ENCODE data around the gene CNTFR. TPM values are rescaled to one million over a fixed set of nuclear protein-coding genes. Genes with fewer than 3 reads are reported as not detected.

Gene CNTFR
- total RNA-seq, 1 experiment from 2014 or later: 0.39 TPM

- Mint-ChIP-seq H3K9me3 (ENCODE audit: unreplicated experiment) (no peaks in the 10 kb centered on the region), H3K36me3 (ENCODE audit: insufficient read depth, unreplicated experiment) (peaks cover 4% of the 10 kb centered on the region), H3K27me3 (ENCODE audit: insufficient read depth, unreplicated experiment) (peaks cover 4% of the 10 kb centered on the region), H3K27ac (ENCODE audit: unreplicated experiment) (no peak overlapping the region), H3K4me3 (ENCODE audit: unreplicated experiment) (peak overlapping the region; percentile 78), H3K4me1 (ENCODE audit: low read depth, unreplicated experiment) (peaks cover 18% of the 10 kb centered on the region)
- H3K27me3 ChIP-seq (replicated peaks; ENCODE audit: control insufficient read depth, insufficient read depth, low read length): no peaks in the 10 kb centered on the region; the same call in 1 of the 2 replicates
- H3K4me1 ChIP-seq: peaks cover 16% of the 10 kb centered on the region
- TF ChIP-seq CTCF (IDR thresholded peaks at IDR 0.05; ENCODE audit: insufficient read depth in 1 of 2, low read depth in 1 of 2, low read length in 1 of 2, severe bottlenecking in 1 of 2, unreplicated experiment in 1 of 2): no peak
- CTCF ChIA-PET: interaction anchor here (0.9 kb wide), 1 partner anchor 75 kb away, joined by 3 read pairs; no protein-coding TSS in a partner anchor
- DNase-seq: no peak
- peak overlapping the region; percentile 46 for H3K4me3 ChIP-seq (ENCODE audit: low read depth, low read length)
- H3K36me3 ChIP-seq (ENCODE audit: control insufficient read depth, insufficient read depth, low read length): no peaks in the 10 kb centered on the region
- H3K9me3 ChIP-seq: no peaks in the 10 kb centered on the region
- no TSS peak for BruUV-seq (replicated peaks)
- intact Hi-C loops (cut with micrococcal nuclease; ENCODE audit: unreplicated experiment): no loop called here
- POLR2A ChIA-PET: no interaction called here
Measured at GRCh38 chr9:34627716-34628655, 38.5 kb upstream of the CNTFR start.

GRCh38 chr9:34625186-34625486 is 35.6 kb upstream of the CNTFR start:
- intact Hi-C loops (cut with micrococcal nuclease; ENCODE audit: unreplicated experiment): no loop called here
- Histone ChIP-seq H3K4me1 (peaks cover 12% of the 10 kb centered on the region), H3K36me3 (ENCODE audit: control insufficient read depth, insufficient read depth, low read length) (no peaks in the 10 kb centered on the region), H3K9me3 (no peaks in the 10 kb centered on the region), H3K27me3 (replicated peaks; ENCODE audit: control insufficient read depth, insufficient read depth, low read length) (no peaks in the 10 kb centered on the region; the same call in 1 of the 2 replicates), H3K4me3 (ENCODE audit: low read depth, low read length) (no peak overlapping the region)
- POLR2A ChIA-PET: no interaction called here
- Mint-ChIP-seq H3K9me3 (ENCODE audit: unreplicated experiment) (no peaks in the 10 kb centered on the region), H3K4me1 (ENCODE audit: low read depth, unreplicated experiment) (peaks cover 11% of the 10 kb centered on the region), H3K27me3 (ENCODE audit: insufficient read depth, unreplicated experiment) (peaks cover 4% of the 10 kb centered on the region), H3K27ac (ENCODE audit: unreplicated experiment) (no peak overlapping the region), H3K4me3 (ENCODE audit: unreplicated experiment) (no peak overlapping the region), H3K36me3 (ENCODE audit: insufficient read depth, unreplicated experiment) (peaks cover 10% of the 10 kb centered on the region)
- CTCF ChIA-PET: no interaction called here
- DNase-seq: no peak
- no peak for TF ChIP-seq CTCF (IDR thresholded peaks at IDR 0.05; ENCODE audit: insufficient read depth in 1 of 2, low read depth in 1 of 2, low read length in 1 of 2, severe bottlenecking in 1 of 2, unreplicated experiment in 1 of 2)
- BruUV-seq (replicated peaks): no TSS peak

- H3K27me3 Mint-ChIP-seq (ENCODE audit: insufficient read depth, unreplicated experiment): peaks cover 4% of the 10 kb centered on the region
- H3K4me3 ChIP-seq (ENCODE audit: low read depth, low read length): no peak overlapping the region
- ChIA-PET CTCF (no interaction called here), POLR2A (no interaction called here)
- H3K4me1 ChIP-seq: peaks cover 10% of the 10 kb centered on the region; the same call in 1 of the 2 replicates
- no peaks in the 10 kb centered on the region for H3K36me3 ChIP-seq (ENCODE audit: control insufficient read depth, insufficient read depth, low read length)
- H3K4me3 Mint-ChIP-seq (ENCODE audit: unreplicated experiment): no peak overlapping the region
- no peaks in the 10 kb centered on the region for H3K9me3 ChIP-seq
- H3K27me3 ChIP-seq (replicated peaks; ENCODE audit: control insufficient read depth, insufficient read depth, low read length): no peaks in the 10 kb centered on the region; the same call in 1 of the 2 replicates
- TF ChIP-seq CTCF (IDR thresholded peaks at IDR 0.05; ENCODE audit: insufficient read depth in 1 of 2, low read depth in 1 of 2, low read length in 1 of 2, severe bottlenecking in 1 of 2, unreplicated experiment in 1 of 2): no peak
- no TSS peak for BruUV-seq (replicated peaks)
- no peak overlapping the region for H3K27ac Mint-ChIP-seq (ENCODE audit: unreplicated experiment)
- intact Hi-C loops (cut with micrococcal nuclease; ENCODE audit: unreplicated experiment): no loop called here
- no peaks in the 10 kb centered on the region for H3K9me3 Mint-ChIP-seq (ENCODE audit: unreplicated experiment)
- H3K36me3 Mint-ChIP-seq (ENCODE audit: insufficient read depth, unreplicated experiment): peaks cover 10% of the 10 kb centered on the region
- H3K4me1 Mint-ChIP-seq (ENCODE audit: low read depth, unreplicated experiment): peaks cover 10% of the 10 kb centered on the region
- DNase-seq: no peak
Measured at GRCh38 chr9:34624475-34625185, 35.1 kb upstream of the CNTFR start.

All from Caco-2 (cell line).